IPS-15b (cell line): ENCODE measurements around the gene PARD3.

ENCODE experiments used
- H3K27me3 ChIP-seq: one replicate; pipeline ENCODE4 v1.6.1; 2013; ENCODE audit warnings: low read length; ENCODE audit not compliant: control insufficient read depth, insufficient read depth
- H3K36me3 ChIP-seq: one replicate; pipeline ENCODE4 v1.6.1; 2013; ENCODE audit warnings: low read length; ENCODE audit not compliant: control insufficient read depth, insufficient read depth
- H3K4me1 ChIP-seq: one replicate; pipeline ENCODE4 v1.6.1; 2013; ENCODE audit warnings: mild to moderate bottlenecking, low read length; ENCODE audit not compliant: control insufficient read depth, insufficient read depth
- H3K4me3 ChIP-seq: one replicate; pipeline ENCODE4 v1.5.1; 2013; ENCODE audit warnings: low read depth, low read length
- H3K9ac ChIP-seq: one replicate; pipeline ENCODE4 v1.6.1; 2013; ENCODE audit warnings: low read depth, mild to moderate bottlenecking, low read length
- H3K9me3 ChIP-seq: one replicate; pipeline ENCODE4 v1.6.1; 2013; ENCODE audit warnings: mild to moderate bottlenecking, low read length; ENCODE audit not compliant: control insufficient read depth, insufficient read depth

PARD3 gene

DNA sequence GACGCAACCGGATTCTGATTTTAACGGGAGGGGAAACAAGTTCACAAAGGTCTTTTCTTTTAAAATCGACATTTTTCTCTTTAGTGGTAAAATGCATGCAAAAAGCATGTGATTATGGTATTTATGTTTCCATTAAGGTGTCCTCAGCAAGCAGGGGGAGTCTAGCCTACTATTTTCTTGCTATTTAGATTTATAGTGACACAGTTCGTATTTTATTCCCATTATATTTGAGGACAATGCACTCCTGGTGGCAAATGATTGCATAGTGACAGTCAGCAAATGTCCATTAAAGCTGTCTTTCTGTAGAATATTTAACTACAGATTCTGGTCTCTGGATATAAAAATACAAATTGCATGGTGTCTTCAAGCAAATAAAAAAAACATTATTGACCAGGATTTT is 554.2 kb downstream of the PARD3 start:
- Histone ChIP-seq H3K4me1 (no peaks in the 10 kb centered on the region), H3K9me3 (no peaks in the 10 kb centered on the region), H3K4me3 (no peak overlapping the region), H3K27me3 (no peaks in the 10 kb centered on the region), H3K9ac (no peak overlapping the region), H3K36me3 (no peaks in the 10 kb centered on the region)

DNA sequence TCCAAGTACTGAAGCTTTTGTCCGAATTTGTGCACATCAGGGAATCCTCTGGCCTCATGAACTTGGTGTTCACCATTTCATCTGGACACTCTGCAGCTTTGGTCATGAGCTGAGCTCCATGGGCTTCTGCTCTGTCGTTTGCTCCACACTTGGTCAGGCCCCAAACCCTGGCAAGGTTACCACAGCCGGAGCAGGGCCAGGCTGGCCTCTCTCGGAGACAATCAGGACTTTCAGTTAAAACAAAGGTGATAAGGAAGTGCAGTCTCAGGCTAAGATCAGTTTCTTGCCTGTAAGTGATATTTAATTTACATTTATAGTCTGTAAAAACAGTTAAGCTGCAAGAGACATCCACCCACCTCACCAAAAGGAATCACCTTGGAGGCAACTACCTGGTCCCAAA is 558.9 kb downstream of the PARD3 start:
- Histone ChIP-seq H3K27me3 (no peaks in the 10 kb centered on the region), H3K4me3 (no peak overlapping the region), H3K9ac (no peak overlapping the region), H3K4me1 (peaks cover 14% of the 10 kb centered on the region), H3K36me3 (no peaks in the 10 kb centered on the region), H3K9me3 (no peaks in the 10 kb centered on the region)

DNA sequence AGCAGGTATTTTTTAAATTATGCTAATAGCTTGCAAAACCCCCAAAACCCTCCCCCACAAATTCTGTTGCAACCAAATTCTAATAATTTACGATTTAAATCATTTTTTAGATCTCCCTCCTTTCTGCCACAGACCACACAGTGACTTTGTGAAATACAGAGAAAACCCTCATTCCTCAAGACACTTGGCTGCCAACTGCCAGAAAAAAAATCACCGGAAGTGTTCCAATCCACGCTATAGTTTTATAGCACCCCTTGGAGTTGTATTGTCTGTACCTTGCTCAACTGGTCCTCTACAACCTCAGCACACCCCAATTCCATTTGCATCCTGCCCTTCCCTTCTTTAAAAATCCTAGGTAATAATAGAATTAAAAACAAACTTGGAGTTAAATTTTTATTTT is 560.1 kb downstream of the PARD3 start:
- peaks cover 14% of the 10 kb centered on the region for H3K4me1 ChIP-seq
- H3K36me3 ChIP-seq: no peaks in the 10 kb centered on the region
- no peaks in the 10 kb centered on the region for H3K27me3 ChIP-seq
- no peaks in the 10 kb centered on the region for H3K9me3 ChIP-seq
- H3K4me3 ChIP-seq: no peak overlapping the region
- H3K9ac ChIP-seq: no peak overlapping the region

DNA sequence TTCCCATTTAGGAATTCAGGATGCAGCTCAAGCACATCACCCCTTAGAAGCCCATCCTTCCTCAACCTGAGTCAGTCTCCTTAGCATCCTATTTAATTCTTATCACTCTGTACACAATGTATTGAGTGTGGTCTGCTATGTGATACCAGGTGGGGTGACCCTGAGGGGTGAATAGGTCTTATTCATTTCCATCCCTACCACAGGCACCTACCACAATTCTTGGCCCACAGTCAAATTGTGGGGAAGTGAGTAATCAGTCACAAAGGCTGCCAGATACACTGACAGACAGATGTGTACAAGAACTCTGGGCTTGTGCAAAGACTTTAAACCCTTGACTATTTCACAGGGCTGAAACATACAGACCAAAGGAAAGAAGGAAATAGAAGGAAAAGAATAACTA is 560.5 kb downstream of the PARD3 start:
- Histone ChIP-seq H3K4me3 (no peak overlapping the region), H3K9ac (no peak overlapping the region), H3K36me3 (no peaks in the 10 kb centered on the region), H3K9me3 (no peaks in the 10 kb centered on the region), H3K4me1 (peaks cover 14% of the 10 kb centered on the region), H3K27me3 (no peaks in the 10 kb centered on the region)

DNA sequence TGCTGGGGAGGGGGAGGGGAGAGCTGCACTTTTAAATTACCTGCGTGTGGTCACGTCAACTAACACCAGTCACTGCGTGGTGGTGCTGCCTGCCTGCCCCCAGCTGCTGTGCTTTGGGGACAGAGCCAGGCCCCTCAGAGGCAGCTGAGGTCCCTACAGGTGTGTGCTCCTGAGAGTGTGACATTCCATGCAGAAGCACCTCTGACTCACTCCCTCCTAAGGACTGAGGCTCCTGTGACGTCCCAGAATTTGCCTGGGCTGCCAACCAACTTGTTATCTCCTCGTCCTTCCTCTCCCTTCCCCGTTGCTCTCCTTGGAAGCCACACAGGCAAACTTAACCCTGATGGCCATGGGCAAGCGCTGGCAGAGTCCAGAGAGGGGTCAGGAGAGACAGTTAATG is 563.0 kb downstream of the PARD3 start:
- Histone ChIP-seq H3K9ac (peak overlapping the region; percentile 39), H3K4me3 (no peak overlapping the region), H3K4me1 (peaks cover 14% of the 10 kb centered on the region), H3K9me3 (no peaks in the 10 kb centered on the region), H3K36me3 (no peaks in the 10 kb centered on the region), H3K27me3 (no peaks in the 10 kb centered on the region)

DNA sequence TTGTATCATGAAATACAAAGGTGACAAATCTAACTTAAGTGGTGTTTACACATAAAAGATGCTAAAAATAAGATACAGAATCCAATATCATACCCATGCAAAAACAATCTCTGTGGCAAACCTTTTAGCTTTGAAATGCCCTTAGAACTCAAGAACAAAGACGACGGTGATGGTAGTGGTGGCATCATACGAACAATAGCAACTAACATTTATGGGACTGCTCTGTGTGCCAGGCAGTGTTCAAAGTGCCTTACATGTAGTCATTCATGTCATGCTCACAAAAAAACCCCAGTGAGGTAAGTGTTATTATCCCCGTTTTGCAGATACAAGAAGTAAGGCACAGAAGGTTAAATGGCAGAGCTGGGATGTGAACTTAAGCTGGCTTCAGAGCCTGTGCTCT is 563.9 kb downstream of the PARD3 start:
- Histone ChIP-seq H3K4me3 (no peak overlapping the region), H3K4me1 (peaks cover 14% of the 10 kb centered on the region), H3K36me3 (no peaks in the 10 kb centered on the region), H3K27me3 (no peaks in the 10 kb centered on the region), H3K9me3 (no peaks in the 10 kb centered on the region), H3K9ac (no peak overlapping the region)

DNA sequence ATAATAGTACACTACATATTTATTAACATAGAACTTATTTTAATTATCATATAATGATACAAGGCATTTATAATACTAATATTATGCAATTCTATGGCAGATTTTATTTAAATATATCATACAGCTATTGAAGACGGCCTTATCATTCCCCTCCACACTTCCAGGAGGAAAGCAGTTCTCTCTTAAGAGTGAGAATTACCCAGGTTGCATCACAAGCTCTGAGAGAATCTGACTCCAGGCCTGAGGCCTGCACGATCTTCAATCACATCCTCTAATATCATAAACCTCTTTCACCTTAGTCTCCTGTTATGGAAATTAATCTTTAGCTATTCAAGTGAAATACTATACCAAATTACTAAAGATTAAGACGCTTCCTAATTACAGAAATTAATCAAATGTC is 564.4 kb downstream of the PARD3 start:
- H3K4me1 ChIP-seq: peaks cover 14% of the 10 kb centered on the region
- H3K9me3 ChIP-seq: no peaks in the 10 kb centered on the region
- H3K9ac ChIP-seq: no peak overlapping the region
- H3K4me3 ChIP-seq: no peak overlapping the region
- H3K27me3 ChIP-seq: no peaks in the 10 kb centered on the region
- H3K36me3 ChIP-seq: no peaks in the 10 kb centered on the region

DNA sequence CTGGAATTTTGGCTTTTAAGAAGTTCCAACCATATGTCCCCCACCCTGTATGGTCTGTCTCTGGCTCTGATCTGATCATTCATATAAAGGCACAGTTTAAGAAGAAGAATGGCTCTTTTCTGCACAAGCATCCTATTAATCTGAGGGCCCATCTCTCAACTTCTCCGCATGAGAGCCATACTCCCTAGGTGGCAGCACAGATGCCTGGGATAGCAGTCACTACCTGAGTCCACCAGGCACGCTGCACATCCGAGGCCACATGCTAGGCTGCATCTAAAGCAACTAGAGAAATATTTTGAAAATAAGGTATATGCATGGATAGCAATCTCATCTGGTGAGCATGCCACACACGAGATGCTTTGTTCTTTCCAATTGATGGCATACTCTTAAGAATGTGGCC is 565.5 kb downstream of the PARD3 start:
- peaks cover 6% of the 10 kb centered on the region for H3K4me1 ChIP-seq
- H3K27me3 ChIP-seq: no peaks in the 10 kb centered on the region
- H3K36me3 ChIP-seq: no peaks in the 10 kb centered on the region
- no peaks in the 10 kb centered on the region for H3K9me3 ChIP-seq
- no peak overlapping the region for H3K9ac ChIP-seq
- no peak overlapping the region for H3K4me3 ChIP-seq

DNA sequence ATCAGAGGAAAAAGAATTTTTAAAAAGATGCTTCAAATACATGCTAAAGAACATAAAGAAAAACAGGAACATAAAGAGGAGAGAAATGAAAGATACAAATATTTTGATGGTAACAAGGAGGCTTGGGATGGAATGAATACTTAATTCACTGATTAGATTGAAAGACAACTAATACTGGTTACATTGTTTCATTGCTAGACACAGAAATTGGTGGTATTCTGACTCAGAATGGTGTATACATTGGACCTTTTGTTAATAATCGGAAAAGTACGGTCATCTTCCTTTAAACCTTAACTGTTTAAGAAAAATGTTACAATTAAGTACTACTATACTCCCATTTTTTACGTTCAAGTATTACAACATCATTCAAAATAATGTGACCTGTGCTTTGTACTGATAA is 567.5 kb downstream of the PARD3 start:
- Histone ChIP-seq H3K4me3 (no peak overlapping the region), H3K36me3 (no peaks in the 10 kb centered on the region), H3K9me3 (no peaks in the 10 kb centered on the region), H3K27me3 (no peaks in the 10 kb centered on the region), H3K4me1 (peaks cover 6% of the 10 kb centered on the region), H3K9ac (no peak overlapping the region)

DNA sequence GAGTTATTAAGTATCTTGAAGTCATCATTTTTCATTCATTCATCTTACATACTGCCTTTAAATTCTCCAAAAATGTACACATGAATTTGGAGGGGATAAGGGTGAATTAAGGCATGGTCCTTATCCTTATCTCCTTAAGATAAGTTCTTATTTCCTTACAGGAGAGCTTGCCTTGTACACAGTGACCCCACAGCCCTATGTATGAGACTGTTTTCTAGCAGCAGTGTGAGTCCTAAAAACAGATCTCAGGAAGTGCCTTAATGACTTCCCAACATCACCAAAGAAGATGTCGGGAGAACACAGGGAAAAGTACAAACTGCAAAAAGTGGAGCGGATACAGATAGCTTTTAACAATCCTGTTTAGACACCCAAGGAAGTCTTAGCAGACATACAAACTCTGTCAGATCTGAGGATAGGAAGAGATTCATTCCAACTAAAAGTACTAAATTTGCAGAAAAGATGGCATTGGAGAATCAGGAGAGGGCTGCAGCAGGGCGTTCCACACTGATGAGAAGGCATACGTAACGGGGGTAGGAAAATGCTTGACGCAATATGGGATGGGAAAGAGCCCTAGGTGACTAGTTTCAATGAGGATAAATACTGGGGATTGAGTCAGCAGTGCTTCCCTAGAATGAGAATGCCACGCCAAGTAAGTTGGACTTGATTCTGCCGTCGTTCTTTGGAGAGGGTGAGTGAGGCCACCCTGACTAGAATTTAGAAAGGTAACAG is 570.2 kb downstream of the PARD3 start:
- no peaks in the 10 kb centered on the region for H3K4me1 ChIP-seq
- H3K9ac ChIP-seq: no peak overlapping the region
- no peaks in the 10 kb centered on the region for H3K9me3 ChIP-seq
- H3K36me3 ChIP-seq: no peaks in the 10 kb centered on the region
- no peak overlapping the region for H3K4me3 ChIP-seq
- no peaks in the 10 kb centered on the region for H3K27me3 ChIP-seq

DNA sequence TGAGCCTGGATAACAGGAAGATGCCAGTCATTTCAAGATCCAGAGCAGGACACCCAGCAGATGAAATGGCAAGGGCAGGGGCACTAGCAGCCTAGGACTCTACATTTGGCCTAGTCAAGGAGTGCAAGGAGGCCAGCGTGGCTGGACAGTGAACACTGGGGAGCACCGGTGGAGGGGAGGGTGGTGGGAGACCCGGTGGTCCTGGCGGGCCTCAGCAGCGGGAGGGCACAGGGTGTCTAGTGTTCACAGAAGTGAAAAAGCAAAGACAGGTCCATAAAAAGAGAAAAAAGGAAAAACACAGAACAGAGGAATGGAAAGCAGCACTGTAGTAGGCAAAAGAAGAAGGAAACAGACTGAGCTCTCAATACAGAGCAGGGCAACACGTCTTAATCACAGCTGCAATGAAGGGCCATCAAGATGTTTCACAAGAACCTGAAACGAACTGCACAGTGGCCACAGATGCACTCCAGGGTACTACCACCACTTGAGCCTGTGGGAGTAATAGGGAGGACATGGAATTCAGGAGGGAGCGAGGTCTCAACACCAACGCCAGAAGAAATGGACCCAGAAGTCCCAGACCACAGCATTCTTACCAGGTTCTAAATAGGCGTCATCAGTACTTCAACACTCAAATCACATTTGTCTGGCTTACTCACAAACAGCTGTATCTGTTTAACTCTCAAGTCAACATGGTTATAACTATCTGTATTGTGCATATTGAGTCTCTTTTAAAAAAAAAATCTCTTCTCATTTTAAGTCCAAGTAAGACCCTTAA is 573.7 kb downstream of the PARD3 start:
- Histone ChIP-seq H3K4me1 (no peaks in the 10 kb centered on the region), H3K27me3 (no peaks in the 10 kb centered on the region), H3K36me3 (no peaks in the 10 kb centered on the region), H3K9me3 (no peaks in the 10 kb centered on the region), H3K9ac (no peak overlapping the region), H3K4me3 (no peak overlapping the region)

DNA sequence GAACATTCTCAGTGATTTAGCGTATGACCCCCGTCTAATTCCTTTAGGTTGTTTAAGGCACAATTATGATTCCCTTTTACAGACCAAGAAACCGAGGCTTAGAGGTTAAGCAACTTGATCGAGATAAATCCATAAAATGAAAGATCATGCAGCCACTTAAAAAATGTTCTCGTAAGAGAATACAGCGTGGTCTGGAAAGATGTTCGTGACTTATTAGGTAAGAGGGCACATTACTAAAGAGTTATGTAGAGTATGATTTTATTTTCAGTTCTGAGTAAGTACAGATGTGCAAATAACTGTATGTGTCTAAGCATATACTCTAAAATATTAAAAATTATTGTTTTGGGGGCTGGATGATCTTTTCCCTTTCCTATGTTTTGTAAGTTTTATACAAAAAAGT is 575.1 kb downstream of the PARD3 start:
- Histone ChIP-seq H3K36me3 (no peaks in the 10 kb centered on the region), H3K4me3 (no peak overlapping the region), H3K9me3 (no peaks in the 10 kb centered on the region), H3K4me1 (peaks cover 4% of the 10 kb centered on the region), H3K9ac (no peak overlapping the region), H3K27me3 (no peaks in the 10 kb centered on the region)
